PC-9 (cell line): ENCODE measurements around the gene ARHGAP33. TPM values are rescaled to one million over a fixed set of nuclear protein-coding genes. Genes with fewer than 3 reads are reported as not detected.

Experiments
- BruUV-seq: library from RNA; stranded (reverse); fragments of 400-500 nt; replicated peaks from 2 replicates; lab custom pipeline; 2021; lab: Mats Ljungman, UMichigan
- CTCF ChIA-PET: fragments of 300-600 bp; sonication (Branson Sonifier 250); formaldehyde crosslinking; loops from one replicate; lab custom pipeline; 2022; ENCODE audit warnings: antibody characterized with exemption; lab: Charles Lee
- POLR2A ChIA-PET: fragments of 300-600 bp; sonication (Branson Sonifier 250); formaldehyde crosslinking; loops from one replicate; lab custom pipeline; 2022; ENCODE audit warnings: antibody characterized with exemption; ENCODE audit not compliant: unreplicated experiment; lab: Charles Lee
- DNase-seq, 2 experiments: peaks; one replicate each; pipeline versions ENCODE4 v3.0.0 to v3.0.0-alpha.2; 2015 to 2022; ENCODE audit warnings: mixed read lengths in 1 of 2
- H2AFZ ChIP-seq: fragments of 200-600 bp; sonication (generic); 2 replicates; pipeline ENCODE4 v1.8.1; 2017; ENCODE audit warnings: antibody characterized with exemption
- H3F3A ChIP-seq: fragments of 200-600 bp; sonication (generic); 2 replicates; pipeline ENCODE4 v1.8.1; 2017; ENCODE audit warnings: antibody characterized with exemption, mild to moderate bottlenecking, low read depth; ENCODE audit not compliant: insufficient read depth
- H3K27ac ChIP-seq: fragments of 200-600 bp; sonication (generic); 2 replicates; pipeline ENCODE4 v1.6.1; 2016; ENCODE audit warnings: mixed run types
- H3K27me3 ChIP-seq: fragments of 200-600 bp; sonication (generic); 2 replicates; pipeline ENCODE4 v1.6.1; 2016; ENCODE audit warnings: low read depth, mixed run types; ENCODE audit not compliant: insufficient read depth
- H3K36me3 ChIP-seq: fragments of 200-600 bp; sonication (generic); 2 replicates; pipeline ENCODE4 v1.6.1; 2016; ENCODE audit warnings: low read depth, mixed run types
- H3K4me1 ChIP-seq: fragments of 200-600 bp; sonication (generic); replicated peaks from 2 replicates; pipeline ENCODE4 v1.6.1; 2016; ENCODE audit warnings: mixed run types; ENCODE audit not compliant: insufficient read depth
- H3K4me2 ChIP-seq: fragments of 200-600 bp; sonication (generic); 2 replicates; pipeline ENCODE4 v1.6.1; 2017; ENCODE audit warnings: mixed run types
- H3K4me3 ChIP-seq: fragments of 200-600 bp; sonication (generic); 2 replicates; pipeline ENCODE4 v1.6.1; 2016; ENCODE audit warnings: mixed run types
- H3K79me2 ChIP-seq: fragments of 200-600 bp; sonication (generic); 2 replicates; pipeline ENCODE4 v1.6.1; 2017; ENCODE audit warnings: low read depth, mixed run types
- H3K9me2 ChIP-seq: fragments of 200-600 bp; sonication (generic); 2 replicates; pipeline ENCODE4 v1.8.1; 2017; ENCODE audit warnings: mild to moderate bottlenecking; ENCODE audit not compliant: insufficient read depth
- H3K9me3 ChIP-seq: fragments of 200-600 bp; sonication (generic); 2 replicates; pipeline ENCODE4 v1.8.1; 2016; ENCODE audit warnings: low read depth; ENCODE audit not compliant: insufficient read depth
- H4K20me1 ChIP-seq: fragments of 200-600 bp; sonication (generic); 2 replicates; pipeline ENCODE4 v1.8.1; 2017; ENCODE audit not compliant: insufficient read depth
- EZH2 ChIP-seq: fragments of 200-600 bp; sonication (generic); IDR thresholded peaks from 2 replicates; pipeline ENCODE4 v1.8.0; 2017; ENCODE audit warnings: antibody characterized with exemption, low read depth
- intact Hi-C: fragments of 100-400 bp; cut with micrococcal nuclease; formaldehyde crosslinking; loops from one replicate; pipeline ENCODE4 v1.10.0; 2022; ENCODE audit not compliant: unreplicated experiment
- total RNA-seq: library from RNA; stranded (reverse); gene quantifications from 2 replicates; pipeline ENCODE4 v1.2.3, GENCODE V29; 2021
- TF ChIP-seq, protein P1 (sequence below): fragments of 200-600 bp; sonication (generic); conservative IDR thresholded peaks from 2 replicates; pipeline ENCODE4 v1.6.1; 2017; ENCODE audit warnings: mixed run types, antibody characterized with exemption, mild to moderate bottlenecking, moderate library complexity

ARHGAP33 gene
- total RNA-seq, 1 experiment from 2014 or later: 21.3 TPM

- H3K4me2 ChIP-seq: no peak overlapping the region
- DNase-seq: no peak
- ChIA-PET CTCF (no interaction called here), POLR2A (no interaction called here)
- no peaks in the 10 kb centered on the region for H4K20me1 ChIP-seq
- no peaks in the 10 kb centered on the region for H3K9me2 ChIP-seq
- H3K9me3 ChIP-seq: no peaks in the 10 kb centered on the region
- no peaks in the 10 kb centered on the region for H3K79me2 ChIP-seq
- no peaks in the 10 kb centered on the region for H3K36me3 ChIP-seq
- no peak overlapping the region for H3K27ac ChIP-seq
- peaks cover 15% of the 10 kb centered on the region for H3K27me3 ChIP-seq
- H2AFZ ChIP-seq: no peak overlapping the region
- H3K4me1 ChIP-seq: no peaks in the 10 kb centered on the region
- no TSS peak for BruUV-seq
- H3K4me3 ChIP-seq: no peak overlapping the region
- intact Hi-C loops: no loop called here
- 0 out of 2 replicates have a peak, but pooled peaks cover 4% of the 10 kb centered on the region for H3F3A ChIP-seq
- no peak for TF ChIP-seq EZH2
- TF ChIP-seq, protein P1, sequence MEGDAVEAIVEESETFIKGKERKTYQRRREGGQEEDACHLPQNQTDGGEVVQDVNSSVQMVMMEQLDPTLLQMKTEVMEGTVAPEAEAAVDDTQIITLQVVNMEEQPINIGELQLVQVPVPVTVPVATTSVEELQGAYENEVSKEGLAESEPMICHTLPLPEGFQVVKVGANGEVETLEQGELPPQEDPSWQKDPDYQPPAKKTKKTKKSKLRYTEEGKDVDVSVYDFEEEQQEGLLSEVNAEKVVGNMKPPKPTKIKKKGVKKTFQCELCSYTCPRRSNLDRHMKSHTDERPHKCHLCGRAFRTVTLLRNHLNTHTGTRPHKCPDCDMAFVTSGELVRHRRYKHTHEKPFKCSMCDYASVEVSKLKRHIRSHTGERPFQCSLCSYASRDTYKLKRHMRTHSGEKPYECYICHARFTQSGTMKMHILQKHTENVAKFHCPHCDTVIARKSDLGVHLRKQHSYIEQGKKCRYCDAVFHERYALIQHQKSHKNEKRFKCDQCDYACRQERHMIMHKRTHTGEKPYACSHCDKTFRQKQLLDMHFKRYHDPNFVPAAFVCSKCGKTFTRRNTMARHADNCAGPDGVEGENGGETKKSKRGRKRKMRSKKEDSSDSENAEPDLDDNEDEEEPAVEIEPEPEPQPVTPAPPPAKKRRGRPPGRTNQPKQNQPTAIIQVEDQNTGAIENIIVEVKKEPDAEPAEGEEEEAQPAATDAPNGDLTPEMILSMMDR: no peak
Observed at GRCh38 chr19:35785339-35785627, 9.9 kb downstream of the ARHGAP33 start.

DNA sequence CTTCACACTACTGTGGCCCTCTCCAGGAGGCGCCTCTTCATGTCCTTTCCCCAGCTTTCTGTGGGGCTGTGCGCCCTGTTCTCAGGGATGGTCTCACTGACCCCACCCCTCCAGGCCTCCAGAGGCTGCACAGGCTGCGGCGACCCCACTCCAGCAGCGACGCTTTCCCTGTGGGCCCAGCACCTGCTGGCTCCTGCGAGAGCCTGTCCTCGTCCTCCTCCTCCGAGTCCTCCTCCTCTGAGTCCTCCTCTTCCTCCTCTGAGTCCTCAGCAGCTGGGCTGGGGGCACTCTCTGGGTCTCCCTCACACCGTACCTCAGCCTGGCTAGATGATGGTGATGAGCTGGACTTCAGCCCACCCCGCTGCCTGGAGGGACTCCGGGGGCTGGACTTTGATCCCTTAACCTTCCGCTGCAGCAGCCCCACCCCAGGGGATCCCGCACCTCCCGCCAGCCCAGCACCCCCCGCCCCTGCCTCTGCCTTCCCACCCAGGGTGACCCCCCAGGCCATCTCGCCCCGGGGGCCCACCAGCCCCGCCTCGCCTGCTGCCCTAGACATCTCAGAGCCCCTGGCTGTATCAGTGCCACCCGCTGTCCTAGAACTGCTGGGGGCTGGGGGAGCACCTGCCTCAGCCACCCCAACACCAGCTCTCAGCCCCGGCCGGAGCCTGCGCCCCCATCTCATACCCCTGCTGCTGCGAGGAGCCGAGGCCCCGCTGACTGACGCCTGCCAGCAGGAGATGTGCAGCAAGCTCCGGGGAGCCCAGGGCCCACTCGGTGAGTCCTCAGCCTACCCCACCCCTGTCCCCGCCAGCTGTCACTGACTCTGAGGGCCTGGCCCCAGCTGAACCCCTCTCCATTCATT lies 11.2 kb downstream of the ARHGAP33 start:
- Histone ChIP-seq H3F3A (0 out of 2 replicates have a peak, but pooled peaks cover 4% of the 10 kb centered on the region), H3K27ac (no peak overlapping the region), H3K79me2 (no peaks in the 10 kb centered on the region), H2AFZ (no peak overlapping the region), H3K9me2 (no peaks in the 10 kb centered on the region), H3K9me3 (no peaks in the 10 kb centered on the region), H3K4me1 (no peaks in the 10 kb centered on the region), H4K20me1 (no peaks in the 10 kb centered on the region), H3K4me2 (no peak overlapping the region), H3K4me3 (no peak overlapping the region), H3K27me3 (peaks cover 15% of the 10 kb centered on the region), H3K36me3 (no peaks in the 10 kb centered on the region)
- no TSS peak for BruUV-seq
- POLR2A ChIA-PET: no interaction called here
- no peak for DNase-seq
- no peak for TF ChIP-seq EZH2
- TF ChIP-seq, protein P1: no peak
- intact Hi-C loops: no loop called here
- CTCF ChIA-PET: no interaction called here

GRCh38 chr19:35787227-35787799 lies 11.9 kb downstream of the ARHGAP33 start:
- peaks cover 15% of the 10 kb centered on the region for H3K27me3 ChIP-seq
- H3K27ac ChIP-seq: no peak overlapping the region
- intact Hi-C loops: no loop called here
- DNase-seq: no peak
- no peaks in the 10 kb centered on the region for H3K9me3 ChIP-seq
- 0 out of 2 replicates have a peak, but pooled peaks cover 4% of the 10 kb centered on the region for H3F3A ChIP-seq
- H2AFZ ChIP-seq: no peak overlapping the region
- no TSS peak for BruUV-seq
- CTCF ChIA-PET: no interaction called here
- H3K4me3 ChIP-seq: no peak overlapping the region
- no peaks in the 10 kb centered on the region for H3K4me1 ChIP-seq
- TF ChIP-seq, protein P1: no peak
- TF ChIP-seq EZH2: no peak
- no peak overlapping the region for H3K4me2 ChIP-seq
- POLR2A ChIA-PET: no interaction called here
- H3K79me2 ChIP-seq: no peaks in the 10 kb centered on the region
- H3K9me2 ChIP-seq: no peaks in the 10 kb centered on the region
- H4K20me1 ChIP-seq: no peaks in the 10 kb centered on the region
- H3K36me3 ChIP-seq: no peaks in the 10 kb centered on the region
